Measurements from ENCODE around the gene ZPBP.

ZPBP gene

DNA sequence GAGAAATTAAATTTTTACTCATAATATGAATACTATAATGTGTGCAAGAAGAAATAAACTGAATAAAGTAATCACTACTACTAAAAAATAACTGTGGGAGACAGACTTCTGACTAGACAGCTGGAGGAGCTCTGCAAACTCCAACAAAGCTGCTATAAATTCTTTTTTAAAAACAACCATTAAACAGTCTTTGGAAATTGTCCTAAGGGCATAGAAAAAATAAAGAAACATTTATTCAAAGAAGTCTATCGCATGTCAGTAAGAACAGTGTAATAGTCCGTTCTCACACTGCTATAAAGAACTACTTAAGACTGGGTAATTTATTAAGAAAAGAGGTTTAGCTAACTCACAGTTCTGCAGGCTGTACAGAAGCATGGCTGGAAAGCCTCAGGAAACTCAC, 56.0 kb downstream of the ZPBP start:
- DNase-seq: no peak

DNA sequence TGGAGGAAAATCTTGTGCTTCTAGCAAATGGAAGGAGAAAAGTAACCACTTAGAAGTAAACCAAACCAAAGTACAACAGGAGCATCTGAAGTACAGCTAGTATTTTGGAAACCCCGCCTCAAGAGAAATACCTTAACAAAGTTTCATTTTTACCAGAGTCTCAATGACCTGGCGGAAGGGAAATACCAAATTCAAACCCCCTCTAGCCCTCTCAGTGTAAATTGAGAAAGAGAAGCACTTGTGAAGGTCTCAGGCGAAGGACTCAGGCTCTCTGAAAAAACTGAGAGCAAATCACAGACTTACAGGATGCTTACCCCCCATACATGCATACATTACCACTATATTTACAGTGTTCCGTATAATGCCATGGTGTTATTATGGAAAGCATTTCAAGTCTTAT, 70.1 kb downstream of the ZPBP start:
- DNase-seq: no peak

DNA sequence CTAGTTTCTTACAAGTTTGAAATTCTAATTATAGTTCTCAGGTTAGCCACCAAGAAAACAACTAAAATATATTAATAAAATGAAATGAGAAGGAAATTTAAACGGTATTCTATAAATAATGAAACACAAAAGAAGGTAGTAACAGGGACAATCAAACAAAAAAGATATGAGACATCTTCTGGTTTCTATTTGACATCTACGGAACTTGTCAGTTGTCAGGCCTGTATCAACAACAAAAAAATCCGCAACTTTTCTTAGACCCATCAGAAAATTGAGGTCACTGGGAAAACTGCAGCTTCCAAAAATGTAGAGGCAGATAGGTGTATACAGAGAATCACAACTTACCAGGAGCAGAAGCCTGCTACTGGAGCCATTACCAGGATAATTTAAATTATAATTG, 70.6 kb downstream of the ZPBP start:
- no peak for DNase-seq

DNA sequence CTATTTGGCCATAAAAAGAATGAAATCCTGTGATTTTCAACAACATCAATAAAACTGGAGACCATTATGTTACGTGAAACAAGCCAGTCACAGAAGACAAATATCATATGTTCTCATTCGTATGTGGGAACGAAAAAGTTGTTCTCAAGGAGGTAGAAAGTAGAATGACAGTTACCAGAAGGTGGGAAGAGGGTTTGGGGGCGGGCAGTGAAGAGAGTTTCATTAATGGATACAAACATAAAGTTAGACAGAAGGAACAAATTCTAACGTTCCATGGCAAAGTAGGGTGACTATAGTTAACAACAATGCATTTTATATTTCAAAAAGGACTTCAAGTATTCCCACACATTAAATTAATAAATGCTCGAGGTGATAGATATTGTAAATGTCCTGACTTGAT, 97.4 kb downstream of the ZPBP start:
- DNase-seq: no peak

DNA sequence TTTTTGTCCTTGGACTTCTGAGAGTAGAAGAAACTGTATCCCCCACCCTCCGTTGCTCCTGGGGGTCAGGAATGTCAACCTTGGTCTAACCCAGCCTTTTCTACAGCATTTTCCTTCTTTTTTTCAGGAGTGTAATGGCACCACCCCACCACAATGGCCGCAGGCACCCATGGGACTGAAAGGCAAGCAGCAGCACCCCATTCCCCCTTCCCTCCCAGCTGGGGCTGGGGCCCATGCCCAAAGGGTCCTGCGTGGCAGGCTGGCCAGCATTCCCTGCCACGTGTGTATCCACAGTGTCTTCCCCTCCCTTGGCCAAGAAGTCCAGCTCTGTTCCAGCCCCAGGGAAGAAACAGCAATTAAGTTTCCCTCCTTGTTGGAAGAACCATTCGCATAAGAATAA, 106.9 kb downstream of the ZPBP start:
- no peak for DNase-seq

DNA sequence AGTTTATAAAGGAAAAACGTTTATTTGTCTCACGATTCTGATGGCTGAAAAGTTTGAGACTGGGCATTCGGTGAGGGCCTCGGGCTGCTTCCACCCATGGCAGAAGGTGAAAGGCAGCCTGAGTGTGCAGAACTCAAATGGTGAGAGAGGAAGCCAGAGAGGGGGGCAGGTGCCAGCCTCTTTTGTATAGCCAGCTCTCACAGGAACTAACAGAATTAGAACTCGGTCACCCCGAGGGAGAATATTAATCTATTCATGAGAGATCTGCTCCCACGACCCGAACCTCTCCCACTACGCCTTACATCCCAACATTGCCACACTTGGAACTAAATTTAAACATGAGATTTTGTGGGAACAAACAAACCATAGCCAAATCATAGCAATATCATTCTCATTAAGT, 112.6 kb downstream of the ZPBP start:
- DNase-seq: no peak

DNA sequence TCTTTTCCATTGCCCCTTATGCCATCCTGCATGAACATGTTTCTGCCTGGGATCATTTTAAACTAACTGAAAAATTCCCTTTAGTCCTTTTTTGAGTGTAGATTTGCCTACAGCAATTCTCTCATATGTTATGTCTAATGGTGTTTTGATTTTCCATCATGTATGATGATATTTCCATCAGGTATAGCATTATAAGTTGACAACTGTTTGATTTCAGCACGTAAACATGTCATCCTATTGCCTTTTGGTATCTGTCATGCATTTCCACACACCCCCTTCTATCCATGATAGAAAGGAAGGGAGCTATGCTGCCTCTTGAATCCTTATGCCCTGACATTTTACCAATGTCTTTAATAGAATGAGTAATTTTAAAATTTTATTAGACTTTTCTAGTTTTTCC, 116.8 kb downstream of the ZPBP start:
- no peak for DNase-seq

DNA sequence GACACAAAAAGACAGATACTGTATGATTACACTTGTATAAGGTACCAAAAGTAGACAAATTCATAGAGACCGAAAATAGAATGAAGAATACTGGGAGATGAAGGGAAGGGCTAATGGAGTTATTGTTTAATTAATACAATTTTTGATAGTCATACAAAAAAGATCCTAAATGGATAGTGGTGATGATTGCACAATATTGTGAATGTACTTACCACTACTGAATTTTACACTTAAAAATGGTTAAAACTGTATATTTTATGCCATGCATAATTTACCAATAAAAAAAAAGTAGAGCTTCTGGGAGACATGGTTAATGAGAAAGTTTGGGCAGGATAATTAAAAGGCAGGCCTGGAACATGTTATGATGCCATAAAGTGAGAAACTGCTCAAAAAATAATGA, 119.0 kb downstream of the ZPBP start:
- DNase-seq: no peak

DNA sequence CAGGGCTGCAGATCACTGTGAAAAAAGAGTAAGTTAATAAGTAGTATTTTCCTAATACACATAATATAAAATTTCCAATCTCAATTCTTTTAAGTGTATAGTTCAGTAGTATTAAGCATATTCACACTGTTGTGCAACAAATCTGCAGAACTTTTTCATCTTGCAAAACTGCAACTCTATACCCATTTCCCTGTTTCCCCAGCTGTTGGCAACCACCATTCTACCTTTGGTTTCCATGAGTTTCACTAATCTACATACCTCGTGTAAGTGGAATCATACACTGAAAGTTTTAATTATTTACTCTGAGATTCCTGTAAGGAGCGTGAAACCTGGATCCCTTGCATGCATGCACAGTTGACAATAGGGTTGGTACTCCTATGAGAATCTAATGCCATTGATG, 155.4 kb downstream of the ZPBP start:
- no peak for DNase-seq

DNA sequence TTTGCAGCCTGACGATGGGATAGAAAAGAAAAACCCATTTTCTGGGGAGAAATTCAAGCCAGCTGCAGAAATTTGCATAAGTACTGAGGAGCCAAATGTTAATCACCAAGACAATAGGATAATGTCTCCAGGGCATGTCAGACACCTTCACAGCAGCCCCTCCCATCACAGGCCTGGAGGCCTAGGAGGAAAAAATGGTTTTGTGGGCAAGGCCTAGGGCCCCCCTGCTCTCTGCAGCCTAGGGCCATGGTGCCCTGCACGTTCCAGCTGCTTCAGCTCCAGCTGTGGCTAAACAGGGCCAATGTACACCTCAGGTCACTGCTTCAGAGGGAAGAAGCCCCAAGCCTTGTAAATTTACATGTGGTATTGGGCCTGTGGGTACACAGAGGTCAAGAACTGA, 161.4 kb downstream of the ZPBP start:
- DNase-seq: no peak

DNA sequence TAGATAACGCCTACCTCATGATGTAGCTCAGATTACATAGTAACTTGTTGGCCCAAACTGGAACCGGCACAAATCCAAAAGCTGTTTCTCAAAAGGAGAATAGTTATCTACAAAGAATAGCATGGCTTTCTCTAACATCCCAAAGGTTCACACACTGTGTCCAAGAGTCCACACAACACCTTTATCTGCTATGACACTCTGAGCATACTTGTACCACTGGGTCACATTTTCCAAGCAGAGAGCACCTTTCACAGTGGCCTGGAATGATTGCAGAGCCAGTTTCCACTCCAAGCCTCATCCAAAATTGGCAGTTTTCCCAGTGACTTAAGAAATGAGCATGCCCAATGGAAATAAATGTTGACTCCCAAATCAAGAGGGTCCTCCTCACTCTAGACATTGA, 164.3 kb downstream of the ZPBP start:
- no peak for DNase-seq

DNA sequence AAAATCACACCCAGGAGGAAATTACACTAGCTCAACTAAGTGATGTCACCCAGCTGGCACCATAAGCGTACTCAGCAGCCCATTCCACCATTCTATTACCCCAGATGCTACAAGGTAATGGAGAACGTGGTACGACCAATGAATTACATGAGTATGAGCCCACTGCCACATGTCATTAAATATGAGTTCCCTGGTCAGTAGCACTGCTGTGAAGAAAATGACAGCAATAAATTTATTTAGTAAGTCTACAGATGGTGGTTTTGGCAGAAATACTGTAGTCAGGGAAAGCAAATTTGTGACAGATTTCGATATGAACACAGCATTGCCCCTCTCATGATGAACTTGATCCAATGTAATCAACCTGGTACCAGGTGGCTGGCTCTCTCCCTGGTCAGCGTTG, 165.4 kb downstream of the ZPBP start:
- no peak for DNase-seq

DNA sequence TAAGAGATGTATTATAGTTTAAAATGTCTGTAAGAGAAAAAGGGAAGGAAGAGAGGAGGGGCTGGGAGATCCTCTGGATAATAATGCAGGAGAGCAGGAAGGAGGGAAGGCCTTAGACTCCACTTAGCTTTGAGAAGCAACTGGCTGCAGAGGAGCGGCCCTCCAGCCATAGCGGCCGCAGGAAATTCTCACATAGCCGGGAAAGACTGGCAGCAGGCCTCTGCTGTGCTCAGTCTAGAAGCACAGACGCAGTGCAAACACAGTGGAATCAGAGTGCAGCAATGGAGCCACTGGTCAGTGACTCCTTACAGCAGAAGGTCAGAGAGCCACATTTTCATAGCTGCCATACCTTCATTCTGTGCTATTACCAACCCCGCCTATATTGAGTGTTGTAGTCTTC, 166.3 kb downstream of the ZPBP start:
- DNase-seq: no peak

DNA sequence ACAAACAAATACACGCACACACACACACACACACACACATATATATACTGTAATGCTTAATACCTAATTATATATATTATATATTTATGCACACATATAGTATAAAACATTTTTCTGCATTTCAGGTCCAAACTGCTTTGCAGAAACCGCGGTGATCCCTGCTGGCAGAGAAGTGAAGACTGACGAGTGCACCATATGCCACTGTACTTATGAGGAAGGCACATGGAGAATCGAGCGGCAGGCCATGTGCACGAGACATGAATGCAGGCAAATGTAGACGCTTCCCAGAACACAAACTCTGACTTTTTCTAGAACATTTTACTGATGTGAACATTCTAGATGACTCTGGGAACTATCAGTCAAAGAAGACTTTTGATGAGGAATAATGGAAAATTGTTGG, 181.1 kb downstream of the ZPBP start:
- no peak for DNase-seq

DNA sequence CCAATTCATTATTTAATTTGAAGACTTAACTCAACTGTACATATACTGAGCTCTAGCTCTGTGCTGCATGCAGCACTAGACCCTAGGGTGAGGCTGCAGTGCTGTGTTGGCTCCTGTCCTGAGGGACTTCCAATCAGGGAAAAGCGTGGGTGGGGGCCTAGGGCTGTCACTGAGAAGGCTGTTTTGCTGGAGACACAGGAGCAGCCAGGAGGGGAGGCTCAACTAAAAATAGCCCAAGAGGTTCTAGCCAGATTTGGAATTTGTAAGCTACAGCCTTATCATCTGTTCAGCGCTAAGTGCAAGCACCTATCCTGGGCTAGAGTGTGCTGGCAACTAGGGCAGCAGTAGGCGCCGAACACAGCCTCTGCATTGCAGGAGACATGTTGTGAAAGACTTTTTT, 198.5 kb downstream of the ZPBP start:
- no peak for DNase-seq

DNA sequence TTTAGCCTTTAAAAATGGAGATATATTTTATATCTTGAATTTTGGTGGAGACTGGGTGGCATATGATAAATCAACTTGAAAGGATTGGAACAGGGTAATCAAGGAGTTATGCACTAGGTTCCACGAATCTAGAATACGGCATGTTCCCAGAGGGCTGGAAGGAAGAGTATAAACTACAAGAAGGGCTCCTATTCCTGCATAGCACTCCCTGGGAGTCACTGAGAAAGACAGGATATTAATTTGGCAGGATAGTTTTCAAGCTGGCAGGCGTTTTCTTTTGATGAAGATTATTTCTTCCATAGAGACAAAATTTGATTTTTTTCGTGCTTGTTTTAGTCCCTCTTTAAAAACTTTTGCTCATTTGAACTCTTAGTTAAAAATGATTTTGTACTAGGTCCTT, 199.9 kb downstream of the ZPBP start:
- DNase-seq: no peak

DNA sequence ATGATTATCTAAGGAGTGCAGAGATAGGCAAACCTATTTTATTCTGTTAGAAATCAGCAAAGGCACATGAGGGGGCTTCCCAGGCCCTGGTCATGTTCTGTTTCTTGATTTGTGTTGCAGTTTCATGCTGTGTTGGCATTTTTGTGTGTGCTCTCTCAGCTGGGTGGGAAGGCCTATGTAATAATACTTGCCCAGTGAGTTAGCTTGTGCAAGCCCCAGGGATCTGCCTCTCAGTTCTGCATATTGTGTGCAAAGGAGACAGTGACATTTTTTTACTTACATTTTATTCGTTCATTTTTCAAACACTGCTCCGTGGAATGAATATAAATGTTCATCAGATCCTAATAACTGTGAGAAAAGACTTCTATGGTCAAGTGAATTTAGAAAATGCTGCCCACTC, 200.6 kb downstream of the ZPBP start:
- no peak for DNase-seq

Measured in CD4-positive, alpha-beta T cell treated with Interleukin-15 for 1 hour (primary cell).